ENCODE results near the gene CHRM3. TPM values are rescaled to one million over a fixed set of nuclear protein-coding genes. Genes with fewer than 3 reads are reported as not detected.

CHRM3 gene
- total and polyA plus RNA-seq, 7 donors = 0.60 to 111 (median 43.9) TPM

DNA sequence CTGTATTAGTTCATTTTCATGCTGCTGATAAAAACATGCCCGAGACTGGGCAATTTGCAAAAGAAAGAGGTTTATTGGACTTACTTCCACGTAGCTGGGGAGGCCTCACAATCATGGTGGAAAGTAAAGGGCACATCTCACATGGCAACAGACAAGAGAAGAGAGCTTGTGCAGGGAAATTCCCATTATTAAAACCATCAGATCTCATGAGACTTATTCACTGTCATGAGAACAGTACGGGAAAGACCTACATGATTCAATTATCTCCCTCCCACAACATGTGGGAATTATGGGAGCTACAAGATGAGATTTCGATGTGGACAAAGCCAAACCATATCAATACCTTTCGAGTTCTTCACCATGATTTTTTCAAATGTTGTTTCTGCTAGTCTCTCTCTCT is 3.7 kb upstream of the CHRM3 start:
- H3K27me3 ChIP-seq = peaks cover 0 to 5% (median 0%) of the 10 kb centered on the region in 3 donors
- no peak overlapping the region for H3K27ac ChIP-seq
- TF ChIP-seq POLR2A (IDR thresholded peaks at IDR 0.05) = no peak
- no peaks in the 10 kb centered on the region for H3K4me1 ChIP-seq
- no peak for DNase-seq
- no peak overlapping the region for H3K4me3 ChIP-seq
- no peaks in the 10 kb centered on the region for H3K9me3 ChIP-seq
- intact Hi-C loops (cut with DNase I) = loop anchor here (10.0 kb wide), 1 partner anchor 162 kb away; no protein-coding TSS in a partner anchor
- 87 to 88% methylated on average over 5 of the region's 5 CpGs for WGBS, 2 donors
- no peaks in the 10 kb centered on the region for H3K36me3 ChIP-seq

DNA sequence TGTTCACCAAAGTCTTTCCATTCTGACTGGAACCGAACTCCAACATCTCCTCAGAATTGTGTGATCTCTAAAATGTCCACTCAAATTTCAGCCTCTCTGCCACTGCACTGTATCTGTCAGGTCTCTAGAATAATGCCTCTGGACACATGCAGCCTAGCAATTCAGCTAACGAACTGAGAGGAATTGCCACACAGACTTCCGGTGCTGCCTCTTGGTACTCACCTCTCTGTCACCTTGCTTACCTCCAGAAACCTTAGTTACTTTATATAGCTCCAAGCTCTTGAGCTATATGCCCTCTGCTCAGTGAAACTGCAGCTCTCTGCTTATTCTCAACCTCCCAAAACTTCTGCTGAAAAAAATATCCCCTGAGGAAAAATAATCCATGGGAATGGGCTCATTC is 2.7 kb upstream of the CHRM3 start:
- H3K27ac ChIP-seq = no peak overlapping the region

DNA sequence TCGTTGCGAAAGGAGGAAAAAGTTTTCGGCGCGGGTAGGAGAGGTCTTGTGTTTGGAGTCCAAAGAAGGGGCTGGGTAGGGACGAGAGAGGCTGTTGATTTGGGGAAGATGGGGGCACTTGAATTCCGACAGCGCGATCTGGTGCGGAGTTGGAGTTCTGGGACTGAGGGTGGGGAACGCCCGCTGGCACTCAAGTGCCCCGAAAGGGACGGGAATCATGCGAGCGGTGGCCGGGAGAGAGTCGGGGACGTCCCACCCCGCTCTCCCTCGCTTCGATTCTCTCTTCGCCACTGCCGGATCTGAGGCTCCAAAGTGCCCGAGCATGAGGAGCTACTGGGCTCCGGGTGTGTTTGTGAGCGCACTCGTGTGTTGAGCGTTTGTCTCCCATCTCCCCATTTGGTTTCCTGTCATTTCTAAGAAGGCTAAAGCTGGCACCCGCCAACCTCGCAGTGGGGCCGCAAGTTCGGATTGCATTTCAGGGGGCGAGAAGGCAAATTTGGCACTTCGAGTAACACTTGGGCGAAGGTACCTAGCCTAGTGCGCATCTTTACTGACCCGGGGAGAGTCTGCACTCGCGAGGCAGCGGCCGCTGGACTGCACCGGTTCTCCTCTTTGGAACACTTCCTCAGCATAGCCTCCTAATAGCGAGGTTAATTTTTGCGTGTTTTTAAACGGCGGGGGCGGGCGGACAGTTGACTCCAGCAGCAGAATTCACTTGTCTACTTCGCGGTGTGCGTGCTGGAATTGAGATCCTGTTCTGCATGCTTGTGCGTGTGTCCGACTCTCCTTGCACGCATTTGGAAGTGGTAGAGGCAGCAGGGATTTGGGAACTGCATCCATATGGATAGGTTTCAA is 1.2 kb downstream of the CHRM3 start:
- Histone ChIP-seq H3K4me3 (peak overlapping the region; percentile 72 to 91 (median 86)), H3K4me1 (peaks cover 0 to 26% (median 16%) of the 10 kb centered on the region in 4 donors), H3K36me3 (no peaks in the 10 kb centered on the region), H3K27me3 (peaks cover 0 to 5% (median 0%) of the 10 kb centered on the region in 3 donors), H3K27ac (peak overlapping the region; percentile 85 to 92 (median 88)), H3K9me3 (no peaks in the 10 kb centered on the region)
- WGBS, 2 donors = 0 to 1% methylated on average over 55 of the region's 55 CpGs
- TF ChIP-seq EP300 (IDR thresholded peaks at IDR 0.05) (no peak), POLR2A (IDR thresholded peaks at IDR 0.05) (no peak), POLR2AphosphoS5 (IDR thresholded peaks at IDR 0.05) (no peak)
- TF ChIP-seq, protein P1, sequence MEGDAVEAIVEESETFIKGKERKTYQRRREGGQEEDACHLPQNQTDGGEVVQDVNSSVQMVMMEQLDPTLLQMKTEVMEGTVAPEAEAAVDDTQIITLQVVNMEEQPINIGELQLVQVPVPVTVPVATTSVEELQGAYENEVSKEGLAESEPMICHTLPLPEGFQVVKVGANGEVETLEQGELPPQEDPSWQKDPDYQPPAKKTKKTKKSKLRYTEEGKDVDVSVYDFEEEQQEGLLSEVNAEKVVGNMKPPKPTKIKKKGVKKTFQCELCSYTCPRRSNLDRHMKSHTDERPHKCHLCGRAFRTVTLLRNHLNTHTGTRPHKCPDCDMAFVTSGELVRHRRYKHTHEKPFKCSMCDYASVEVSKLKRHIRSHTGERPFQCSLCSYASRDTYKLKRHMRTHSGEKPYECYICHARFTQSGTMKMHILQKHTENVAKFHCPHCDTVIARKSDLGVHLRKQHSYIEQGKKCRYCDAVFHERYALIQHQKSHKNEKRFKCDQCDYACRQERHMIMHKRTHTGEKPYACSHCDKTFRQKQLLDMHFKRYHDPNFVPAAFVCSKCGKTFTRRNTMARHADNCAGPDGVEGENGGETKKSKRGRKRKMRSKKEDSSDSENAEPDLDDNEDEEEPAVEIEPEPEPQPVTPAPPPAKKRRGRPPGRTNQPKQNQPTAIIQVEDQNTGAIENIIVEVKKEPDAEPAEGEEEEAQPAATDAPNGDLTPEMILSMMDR (IDR thresholded peaks at IDR 0.05) = no peak
- intact Hi-C loops (cut with DNase I) = loop anchor here (2.0 to 10.0 kb wide), 4 partner anchors 157 to 510 kb away; no protein-coding TSS in a partner anchor
- DNase-seq = no peak

More for the DNA sequence above, 2.7 kb upstream of the CHRM3 start:
- H3K27me3 ChIP-seq = peaks cover 0 to 5% (median 0%) of the 10 kb centered on the region in 3 donors
- TF ChIP-seq EP300 (IDR thresholded peaks at IDR 0.05) = no peak
- TF ChIP-seq POLR2A (IDR thresholded peaks at IDR 0.05) = no peak
- no peak for TF ChIP-seq POLR2AphosphoS5 (IDR thresholded peaks at IDR 0.05)
- TF ChIP-seq, protein P1 (IDR thresholded peaks at IDR 0.05) = no peak
- WGBS, 2 donors = 76 to 85% methylated on average over 3 of the region's 3 CpGs
- no peak overlapping the region for H3K4me3 ChIP-seq
- intact Hi-C loops (cut with DNase I) = loop anchor here (10.0 kb wide), 1 partner anchor 161 kb away; no protein-coding TSS in a partner anchor
- H3K36me3 ChIP-seq = no peaks in the 10 kb centered on the region
- DNase-seq = no peak
- H3K4me1 ChIP-seq = peaks cover 0 to 8% (median 0%) of the 10 kb centered on the region in 4 donors
- no peaks in the 10 kb centered on the region for H3K9me3 ChIP-seq

DNA sequence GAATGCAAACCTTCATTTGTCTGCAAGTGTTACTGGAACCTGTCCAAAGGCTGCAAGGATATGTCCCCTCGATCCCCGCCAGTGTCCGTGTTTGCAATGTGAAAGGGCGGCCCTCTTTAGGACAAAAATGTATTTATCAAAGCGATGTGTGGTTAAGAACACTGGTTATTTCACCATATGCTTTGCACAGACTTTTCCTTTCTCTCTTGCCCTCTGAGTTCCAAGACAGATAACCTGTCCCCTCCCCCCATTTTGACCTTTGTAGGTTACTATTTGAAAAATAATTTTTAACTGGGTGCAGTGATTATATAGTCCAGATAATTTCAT is 1.8 kb downstream of the CHRM3 start:
- TF ChIP-seq POLR2AphosphoS5 (IDR thresholded peaks at IDR 0.05) (no peak), EP300 (IDR thresholded peaks at IDR 0.05) (no peak), POLR2A (IDR thresholded peaks at IDR 0.05) (no peak)
- TF ChIP-seq, protein P1 (IDR thresholded peaks at IDR 0.05) = no peak
- WGBS, 2 donors = 2 to 6% methylated on average over 5 of the region's 5 CpGs
- H3K27ac ChIP-seq = peak overlapping the region; percentile 85 to 92 (median 88)
- peaks cover 0 to 27% (median 17%) of the 10 kb centered on the region in 4 donors for H3K4me1 ChIP-seq
- H3K27me3 ChIP-seq = peaks cover 0 to 5% (median 0%) of the 10 kb centered on the region in 3 donors
- intact Hi-C loops (cut with DNase I) = loop anchor here (5.0 to 10.0 kb wide), 3 partner anchors 157 to 509 kb away; no protein-coding TSS in a partner anchor
- no peaks in the 10 kb centered on the region for H3K9me3 ChIP-seq
- DNase-seq = no peak
- H3K4me3 ChIP-seq = peak overlapping the region; percentile 72 to 91 (median 86)
- H3K36me3 ChIP-seq = no peaks in the 10 kb centered on the region

DNA sequence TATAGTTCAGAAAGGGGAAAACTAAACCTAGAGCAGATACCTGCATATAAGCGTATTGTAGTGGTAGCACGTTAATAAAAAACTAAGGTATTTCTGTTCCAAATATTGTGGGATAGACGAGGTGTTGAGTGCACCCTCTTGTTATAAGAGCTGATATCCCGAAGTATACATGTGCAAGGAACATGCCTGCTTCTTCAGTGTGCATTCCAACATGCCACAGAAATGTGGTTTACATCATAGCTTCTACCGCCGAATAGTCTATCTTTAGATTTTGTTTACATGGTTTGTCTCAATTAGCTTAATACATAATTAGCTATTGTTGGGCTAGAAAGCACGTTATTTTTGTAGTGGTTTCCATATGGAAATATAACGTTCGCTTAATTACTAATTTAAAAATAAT is 2.2 kb downstream of the CHRM3 start:
- DNase-seq = no peak
- TF ChIP-seq EP300 (IDR thresholded peaks at IDR 0.05) = no peak
- TF ChIP-seq, protein P1 (IDR thresholded peaks at IDR 0.05) = no peak
- peak in 1 of 4 donors; percentile 21 for TF ChIP-seq POLR2AphosphoS5 (IDR thresholded peaks at IDR 0.05)
- no peak for TF ChIP-seq POLR2A (IDR thresholded peaks at IDR 0.05)
- Histone ChIP-seq H3K4me1 (peaks cover 0 to 32% (median 18%) of the 10 kb centered on the region in 4 donors), H3K4me3 (peak overlapping the region; percentile 72 to 91 (median 86)), H3K9me3 (no peaks in the 10 kb centered on the region), H3K36me3 (no peaks in the 10 kb centered on the region), H3K27me3 (peaks cover 0 to 5% (median 0%) of the 10 kb centered on the region in 3 donors), H3K27ac (peak overlapping the region in 3 of 4 donors; percentile 88 to 92 (median 89))
- WGBS, 2 donors = 27 to 57% methylated on average over 9 of the region's 9 CpGs
- intact Hi-C loops (cut with DNase I) = loop anchor here (5.0 to 10.0 kb wide), 3 partner anchors 156 to 509 kb away; no protein-coding TSS in a partner anchor
